ENCODE data around the gene FEV. TPM values are rescaled to one million over a fixed set of nuclear protein-coding genes. Genes with fewer than 3 reads are reported as not detected.

The FEV gene
- total RNA-seq, 1 donor from 2014 or later = not detected

- intact Hi-C loops (cut with DNase I) = loop anchor here (10.0 kb wide), 1 partner anchor 126 kb away; no protein-coding TSS in a partner anchor
- Histone ChIP-seq H3K4me3 (no peak overlapping the region), H3K36me3 (no peaks in the 10 kb centered on the region), H3K27me3 (peaks cover 33% of the 10 kb centered on the region), H3K27ac (no peak overlapping the region), H3K4me1 (no peaks in the 10 kb centered on the region), H3K9me3 (no peaks in the 10 kb centered on the region)
- no peak for TF ChIP-seq CTCF (IDR thresholded peaks at IDR 0.05)
- no peak for ATAC-seq
- DNase-seq = peak; percentile 52
These were observed 44.2 kb upstream of the FEV start for GRCh38 chr2:219028996-219029828.

- DNase-seq (no peak), ATAC-seq (no peak)
- Histone ChIP-seq H3K4me1 (no peaks in the 10 kb centered on the region), H3K36me3 (no peaks in the 10 kb centered on the region), H3K9me3 (no peaks in the 10 kb centered on the region), H3K4me3 (no peak overlapping the region), H3K27me3 (peaks cover 28% of the 10 kb centered on the region), H3K27ac (no peak overlapping the region)
- intact Hi-C loops (cut with DNase I) = loop anchor here (10.0 kb wide), 1 partner anchor 127 kb away; no protein-coding TSS in a partner anchor
- no peak for TF ChIP-seq CTCF (IDR thresholded peaks at IDR 0.05)
These were observed 43.2 kb upstream of the FEV start for GRCh38 chr2:219028141-219028540.

GRCh38 chr2:219027511-219028055, 42.6 kb upstream of the FEV start:
- H3K4me3 ChIP-seq = no peak overlapping the region
- no peak for TF ChIP-seq CTCF (IDR thresholded peaks at IDR 0.05)
- peaks cover 29% of the 10 kb centered on the region for H3K27me3 ChIP-seq
- no peaks in the 10 kb centered on the region for H3K4me1 ChIP-seq
- H3K27ac ChIP-seq = no peak overlapping the region
- DNase-seq (no peak), ATAC-seq (no peak)
- no peaks in the 10 kb centered on the region for H3K9me3 ChIP-seq
- intact Hi-C loops (cut with DNase I) = loop anchor here (10.0 kb wide), 1 partner anchor 127 kb away; no protein-coding TSS in a partner anchor
- no peaks in the 10 kb centered on the region for H3K36me3 ChIP-seq

- Histone ChIP-seq H3K9me3 (no peaks in the 10 kb centered on the region), H3K27me3 (peaks cover 30% of the 10 kb centered on the region), H3K36me3 (no peaks in the 10 kb centered on the region), H3K27ac (no peak overlapping the region), H3K4me1 (no peaks in the 10 kb centered on the region), H3K4me3 (no peak overlapping the region)
- intact Hi-C loops (cut with DNase I) = loop anchor here (10.0 kb wide), 1 partner anchor 128 kb away; no protein-coding TSS in a partner anchor
- no peak for TF ChIP-seq CTCF (IDR thresholded peaks at IDR 0.05)
- ATAC-seq (no peak), DNase-seq (no peak)
These were observed 42.0 kb upstream of the FEV start for GRCh38 chr2:219026946-219027345.

GRCh38 chr2:219025637-219026585, 40.9 kb upstream of the FEV start:
- intact Hi-C loops (cut with DNase I) = loop anchor here (10.0 kb wide), 1 partner anchor 129 kb away; no protein-coding TSS in a partner anchor
- Histone ChIP-seq H3K36me3 (no peaks in the 10 kb centered on the region), H3K9me3 (no peaks in the 10 kb centered on the region), H3K27ac (no peak overlapping the region), H3K4me1 (no peaks in the 10 kb centered on the region), H3K27me3 (peaks cover 21% of the 10 kb centered on the region), H3K4me3 (no peak overlapping the region)
- no peak for TF ChIP-seq CTCF (IDR thresholded peaks at IDR 0.05)
- ATAC-seq (no peak), DNase-seq (no peak)

Data from upper lobe of right lung (tissue), 1 donor.